ENCODE results near the gene KDM4C. TPM values are rescaled to one million over a fixed set of nuclear protein-coding genes. Genes with fewer than 3 reads are reported as not detected.
"Not testable (repeated sequence)": the region's sequence is repeated elsewhere in the genome, so short reads cannot be mapped to it uniquely, and the experiment has no call there.

KDM4C gene
- total and polyA plus RNA-seq, 4 donors, result 18.9 to 69.5 (median 29.1) TPM

GRCh38 chr9:6943293-6943692 is 185.5 kb downstream of the KDM4C start:
- Histone ChIP-seq H3K9me3 (ENCODE audit: control insufficient read depth, insufficient read depth, low read length) (no peaks in the 10 kb centered on the region), H3K4me3 (ENCODE audit: low read depth, low read length) (no peak overlapping the region), H3K36me3 (ENCODE audit: control insufficient read depth, insufficient read depth, low read length) (no peaks in the 10 kb centered on the region), H3K4me1 (ENCODE audit: control insufficient read depth, insufficient read depth, low read length) (peaks cover 4% of the 10 kb centered on the region), H3K27me3 (ENCODE audit: control insufficient read depth, insufficient read depth, low read length) (no peaks in the 10 kb centered on the region), H3K27ac (ENCODE audit: low read depth, low read length) (no peak overlapping the region)
- no peak for DNase-seq (ENCODE audit: low read depth in 4 of 6, low spot score in 6 of 6)
- WGBS (ENCODE audit: insufficient coverage), result 86% methylated on average over 4 of the region's 6 CpGs

DNA sequence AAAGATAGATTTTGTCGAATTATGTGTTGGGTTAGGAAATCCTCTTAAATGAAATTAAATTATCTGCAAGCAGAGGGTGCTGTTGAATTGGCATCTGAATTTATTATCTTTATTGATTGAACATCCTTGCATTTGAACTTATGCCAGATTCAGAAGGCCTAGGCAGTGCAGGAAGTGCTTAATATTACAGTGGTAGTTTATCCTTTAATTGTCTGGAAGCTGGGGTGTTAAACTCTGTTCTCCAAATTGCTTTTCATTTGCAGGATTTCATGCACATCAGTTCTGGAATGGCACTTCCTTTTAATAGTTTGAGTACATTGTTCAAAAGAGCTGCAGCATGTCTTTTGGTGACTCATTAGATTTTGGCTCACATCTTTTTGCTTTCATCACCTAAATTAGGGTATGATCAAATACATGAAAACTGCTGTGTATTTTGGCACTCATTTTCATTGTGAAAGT is 186.3 kb downstream of the KDM4C start:
- Histone ChIP-seq H3K36me3 (ENCODE audit: control insufficient read depth, insufficient read depth, low read length) (no peaks in the 10 kb centered on the region), H3K4me3 (ENCODE audit: low read depth, low read length) (no peak overlapping the region), H3K4me1 (ENCODE audit: control insufficient read depth, insufficient read depth, low read length) (peaks cover under 1% of the 10 kb centered on the region), H3K27ac (ENCODE audit: low read depth, low read length) (no peak overlapping the region), H3K9me3 (ENCODE audit: control insufficient read depth, insufficient read depth, low read length) (no peaks in the 10 kb centered on the region), H3K27me3 (ENCODE audit: control insufficient read depth, insufficient read depth, low read length) (no peaks in the 10 kb centered on the region)
- DNase-seq (ENCODE audit: low read depth in 4 of 6, low spot score in 6 of 6), result peak in 2 of 6 donors; percentile 45 to 81
- no CpG with 5 or more reads among the region's 1 CpG for WGBS (ENCODE audit: insufficient coverage)

- DNase-seq (ENCODE audit: low read depth in 4 of 6, low spot score in 6 of 6), result no peak
- H3K4me1 ChIP-seq (ENCODE audit: control insufficient read depth, insufficient read depth, low read length), result no peaks in the 10 kb centered on the region
- no peak overlapping the region for H3K4me3 ChIP-seq (ENCODE audit: low read depth, low read length)
- no peaks in the 10 kb centered on the region for H3K36me3 ChIP-seq (ENCODE audit: control insufficient read depth, insufficient read depth, low read length)
- no peaks in the 10 kb centered on the region for H3K27me3 ChIP-seq (ENCODE audit: control insufficient read depth, insufficient read depth, low read length)
- no peaks in the 10 kb centered on the region for H3K9me3 ChIP-seq (ENCODE audit: control insufficient read depth, insufficient read depth, low read length)
- WGBS (ENCODE audit: insufficient coverage), result 100% methylated on average over 1 of the region's 4 CpGs
- no peak overlapping the region for H3K27ac ChIP-seq (ENCODE audit: low read depth, low read length)
Measured at GRCh38 chr9:6944896-6945295, 187.1 kb downstream of the KDM4C start.

DNA sequence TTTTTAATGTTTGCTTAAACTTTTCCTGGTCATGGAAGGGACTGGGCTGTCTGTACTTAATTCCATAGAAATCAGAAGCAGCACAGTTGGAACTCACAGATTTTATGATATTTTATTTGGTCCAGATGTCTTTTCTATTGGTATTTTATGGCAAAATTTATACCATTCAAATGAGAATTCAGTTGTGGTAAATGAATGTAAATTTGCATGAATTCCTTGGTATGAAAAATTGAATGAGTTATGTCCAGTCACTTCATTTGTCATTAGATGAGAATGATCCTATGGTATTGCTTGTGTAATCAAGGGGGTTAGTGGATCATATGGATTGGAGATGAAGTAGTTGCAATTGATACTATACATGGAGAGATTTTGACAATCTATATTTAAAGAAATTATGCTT is 188.0 kb downstream of the KDM4C start:
- Histone ChIP-seq H3K36me3 (ENCODE audit: control insufficient read depth, insufficient read depth, low read length) (no peaks in the 10 kb centered on the region), H3K4me1 (ENCODE audit: control insufficient read depth, insufficient read depth, low read length) (no peaks in the 10 kb centered on the region), H3K27me3 (ENCODE audit: control insufficient read depth, insufficient read depth, low read length) (no peaks in the 10 kb centered on the region), H3K4me3 (ENCODE audit: low read depth, low read length) (no peak overlapping the region), H3K9me3 (ENCODE audit: control insufficient read depth, insufficient read depth, low read length) (no peaks in the 10 kb centered on the region), H3K27ac (ENCODE audit: low read depth, low read length) (no peak overlapping the region)
- DNase-seq (ENCODE audit: low read depth in 4 of 6, low spot score in 6 of 6), result no peak

- no peaks in the 10 kb centered on the region for H3K27me3 ChIP-seq (ENCODE audit: control insufficient read depth, insufficient read depth, low read length)
- no CpG with 5 or more reads among the region's 3 CpGs for WGBS (ENCODE audit: insufficient coverage)
- H3K27ac ChIP-seq (ENCODE audit: low read depth, low read length), result no peak overlapping the region
Measured at GRCh38 chr9:6946583-6947166, 188.9 kb downstream of the KDM4C start.

GRCh38 chr9:6948921-6949320 is 191.1 kb downstream of the KDM4C start:
- 98% methylated on average over 11 of the region's 31 CpGs for WGBS (ENCODE audit: insufficient coverage)
- H3K9me3 ChIP-seq (ENCODE audit: control insufficient read depth, insufficient read depth, low read length); H3K4me3 ChIP-seq (ENCODE audit: low read depth, low read length); H3K27ac ChIP-seq (ENCODE audit: low read depth, low read length); H3K4me1 ChIP-seq (ENCODE audit: control insufficient read depth, insufficient read depth, low read length); DNase-seq (ENCODE audit: low read depth in 4 of 6, low spot score in 6 of 6); H3K36me3 ChIP-seq (ENCODE audit: control insufficient read depth, insufficient read depth, low read length); H3K27me3 ChIP-seq (ENCODE audit: control insufficient read depth, insufficient read depth, low read length): not testable (repeated sequence)

More at GRCh38 chr9:6946583-6947166, 188.9 kb downstream of the KDM4C start:
- Histone ChIP-seq H3K9me3 (ENCODE audit: control insufficient read depth, insufficient read depth, low read length) (no peaks in the 10 kb centered on the region), H3K4me1 (ENCODE audit: control insufficient read depth, insufficient read depth, low read length) (no peaks in the 10 kb centered on the region), H3K36me3 (ENCODE audit: control insufficient read depth, insufficient read depth, low read length) (no peaks in the 10 kb centered on the region), H3K4me3 (ENCODE audit: low read depth, low read length) (no peak overlapping the region)
- no peak for DNase-seq (ENCODE audit: low read depth in 4 of 6, low spot score in 6 of 6)

DNA sequence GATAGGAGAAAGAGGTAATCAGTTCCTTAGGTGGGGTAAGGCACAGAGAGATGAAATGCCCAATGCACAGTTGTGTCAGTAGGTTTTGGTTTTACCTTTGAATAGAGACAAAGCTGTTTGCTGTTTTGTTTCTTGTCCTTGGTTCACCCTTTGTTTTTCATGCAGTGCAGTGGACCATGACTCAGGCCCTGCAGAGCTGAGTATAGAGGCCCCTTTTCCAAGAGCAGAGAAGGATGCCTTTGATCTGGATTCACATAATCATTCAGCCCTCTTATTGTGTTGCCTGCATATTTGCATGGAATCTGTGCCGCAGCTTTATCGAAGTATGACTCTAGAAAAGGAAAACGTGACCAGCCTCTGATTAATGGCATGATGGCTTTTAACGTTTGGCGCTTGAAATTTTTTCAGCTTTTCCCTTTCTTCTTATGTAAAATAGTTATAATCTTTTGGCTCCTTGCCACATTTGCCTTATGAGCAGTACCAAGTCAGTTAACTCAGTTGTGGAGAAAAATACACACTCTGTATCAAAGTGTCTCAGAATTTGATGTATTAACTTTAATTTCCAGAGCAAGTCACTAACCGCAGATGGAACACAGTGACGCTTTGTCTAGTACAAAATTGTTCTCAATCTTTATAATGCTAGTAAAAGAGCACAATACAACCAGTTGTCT is 197.6 kb downstream of the KDM4C start:
- H3K36me3 ChIP-seq (ENCODE audit: control insufficient read depth, insufficient read depth, low read length), result no peaks in the 10 kb centered on the region
- H3K9me3 ChIP-seq (ENCODE audit: control insufficient read depth, insufficient read depth, low read length), result no peaks in the 10 kb centered on the region
- peaks cover 3% of the 10 kb centered on the region for H3K4me1 ChIP-seq (ENCODE audit: control insufficient read depth, insufficient read depth, low read length)
- H3K4me3 ChIP-seq (ENCODE audit: low read depth, low read length), result no peak overlapping the region
- peak in 2 of 6 donors; percentile 70 to 71 for DNase-seq (ENCODE audit: low read depth in 4 of 6, low spot score in 6 of 6)
- WGBS (ENCODE audit: insufficient coverage), result no CpG with 5 or more reads among the region's 7 CpGs
- H3K27ac ChIP-seq (ENCODE audit: low read depth, low read length), result peak overlapping the region; percentile 42
- H3K27me3 ChIP-seq (ENCODE audit: control insufficient read depth, insufficient read depth, low read length), result no peaks in the 10 kb centered on the region

GRCh38 chr9:6956879-6957278 is 199.1 kb downstream of the KDM4C start:
- Histone ChIP-seq H3K9me3 (ENCODE audit: control insufficient read depth, insufficient read depth, low read length) (no peaks in the 10 kb centered on the region), H3K4me3 (ENCODE audit: low read depth, low read length) (no peak overlapping the region), H3K27me3 (ENCODE audit: control insufficient read depth, insufficient read depth, low read length) (no peaks in the 10 kb centered on the region), H3K4me1 (ENCODE audit: control insufficient read depth, insufficient read depth, low read length) (peaks cover 3% of the 10 kb centered on the region), H3K27ac (ENCODE audit: low read depth, low read length) (peak overlapping the region; percentile 25), H3K36me3 (ENCODE audit: control insufficient read depth, insufficient read depth, low read length) (no peaks in the 10 kb centered on the region)
- WGBS (ENCODE audit: insufficient coverage), result 56% methylated on average over 1 of the region's 2 CpGs
- peak in 2 of 6 donors; percentile 31 to 68 for DNase-seq (ENCODE audit: low read depth in 4 of 6, low spot score in 6 of 6)

DNA sequence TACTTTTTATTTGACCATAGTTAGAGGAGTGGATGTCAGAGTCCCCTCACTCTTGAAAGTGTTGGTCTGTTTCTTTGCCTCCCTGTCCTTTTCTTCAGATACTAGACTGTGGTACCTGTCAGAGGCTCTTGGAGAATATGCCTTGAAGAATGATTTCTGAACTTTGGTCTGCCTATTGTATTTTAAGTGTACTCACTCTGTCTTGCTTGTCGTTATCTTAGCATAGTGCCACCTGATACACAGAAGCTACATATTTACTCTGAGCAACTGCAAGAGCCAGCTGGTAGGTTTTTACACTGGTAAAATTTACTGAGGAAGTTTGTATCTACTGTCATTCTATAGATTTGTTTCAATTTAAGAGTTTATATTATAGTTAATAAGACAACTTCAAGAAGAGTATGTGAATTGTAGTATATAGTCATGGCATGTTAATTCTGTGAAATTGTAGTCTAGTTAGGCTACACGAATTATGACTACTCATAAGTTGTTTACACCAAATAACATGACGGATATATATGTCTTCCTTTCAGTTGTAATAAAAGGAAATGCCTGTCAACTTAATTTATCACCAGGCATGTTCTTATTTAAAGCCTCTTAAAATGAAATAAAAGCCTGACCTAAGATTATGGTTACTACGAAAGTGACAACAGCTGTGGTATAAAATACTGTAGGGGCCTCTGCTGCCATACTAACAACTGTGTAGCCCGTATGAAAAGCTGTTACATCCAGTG is 201.7 kb downstream of the KDM4C start:
- Histone ChIP-seq H3K4me3 (ENCODE audit: low read depth, low read length) (no peak overlapping the region), H3K27ac (ENCODE audit: low read depth, low read length) (no peak overlapping the region), H3K27me3 (ENCODE audit: control insufficient read depth, insufficient read depth, low read length) (no peaks in the 10 kb centered on the region), H3K36me3 (ENCODE audit: control insufficient read depth, insufficient read depth, low read length) (no peaks in the 10 kb centered on the region), H3K9me3 (ENCODE audit: control insufficient read depth, insufficient read depth, low read length) (no peaks in the 10 kb centered on the region), H3K4me1 (ENCODE audit: control insufficient read depth, insufficient read depth, low read length) (peaks cover 3% of the 10 kb centered on the region)
- no peak for DNase-seq (ENCODE audit: low read depth in 4 of 6, low spot score in 6 of 6)
- 75% methylated on average over 2 of the region's 5 CpGs for WGBS (ENCODE audit: insufficient coverage)
